Aortic smooth muscle cell (primary cell): Measurements from ENCODE around the gene NSRP1. TPM values are rescaled to one million over a fixed set of nuclear protein-coding genes. Genes with fewer than 3 reads are reported as not detected.

ENCODE experiments used
- total RNA-seq: library from RNA; depleted of rRNA; stranded (reverse); fragments of >200 nt; gene quantifications from 2 replicates; pipeline ENCODE4 v1.2.3, GENCODE V29; 2014

Gene NSRP1, protein sequence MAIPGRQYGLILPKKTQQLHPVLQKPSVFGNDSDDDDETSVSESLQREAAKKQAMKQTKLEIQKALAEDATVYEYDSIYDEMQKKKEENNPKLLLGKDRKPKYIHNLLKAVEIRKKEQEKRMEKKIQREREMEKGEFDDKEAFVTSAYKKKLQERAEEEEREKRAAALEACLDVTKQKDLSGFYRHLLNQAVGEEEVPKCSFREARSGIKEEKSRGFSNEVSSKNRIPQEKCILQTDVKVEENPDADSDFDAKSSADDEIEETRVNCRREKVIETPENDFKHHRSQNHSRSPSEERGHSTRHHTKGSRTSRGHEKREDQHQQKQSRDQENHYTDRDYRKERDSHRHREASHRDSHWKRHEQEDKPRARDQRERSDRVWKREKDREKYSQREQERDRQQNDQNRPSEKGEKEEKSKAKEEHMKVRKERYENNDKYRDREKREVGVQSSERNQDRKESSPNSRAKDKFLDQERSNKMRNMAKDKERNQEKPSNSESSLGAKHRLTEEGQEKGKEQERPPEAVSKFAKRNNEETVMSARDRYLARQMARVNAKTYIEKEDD
- total RNA-seq, result 11.6 and 13.9 TPM in 2 replicates

DNA sequence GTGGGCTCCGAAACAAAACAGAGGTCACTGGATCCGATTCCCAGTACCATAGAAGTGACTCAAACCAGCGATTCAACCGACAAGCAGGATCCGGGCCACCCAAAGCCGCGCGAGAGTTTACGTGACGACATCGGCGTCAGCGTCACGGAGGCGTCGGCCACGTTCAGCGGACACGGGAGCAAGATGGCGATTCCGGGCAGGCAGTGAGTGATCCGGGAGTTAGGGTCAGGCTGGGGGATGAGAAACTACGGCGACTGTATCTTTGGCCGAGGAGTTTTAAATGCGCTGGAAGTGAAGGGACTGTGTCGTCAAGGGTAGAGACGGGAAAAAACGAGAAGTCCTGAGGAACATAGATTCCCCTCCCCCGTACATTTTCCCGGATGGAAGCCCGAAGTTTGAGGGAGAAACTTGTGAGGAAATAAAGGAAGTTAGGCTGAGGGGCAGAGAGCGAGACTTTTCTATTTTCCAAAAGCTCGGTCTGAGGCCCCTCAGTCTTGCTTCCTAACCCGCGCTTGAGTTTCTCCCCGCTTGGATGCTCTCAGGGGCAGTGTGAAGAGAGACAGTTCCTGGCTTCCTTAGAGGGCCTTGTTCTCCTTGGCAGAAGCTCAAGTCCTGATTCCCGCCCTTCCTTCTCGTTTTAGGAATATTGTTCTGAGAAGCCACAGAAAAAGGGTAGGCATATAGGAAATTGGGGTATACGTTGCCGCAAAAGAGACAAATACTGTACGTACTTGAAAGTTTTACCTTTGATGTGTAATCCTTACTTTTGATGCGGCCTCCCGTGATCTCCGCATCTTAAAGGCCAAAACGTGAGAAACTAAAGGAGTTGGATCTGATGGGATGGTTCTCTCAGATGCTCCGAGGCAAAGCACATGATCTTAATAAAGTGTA, at the start of gene NSRP1:
Gene NSRP1 (plus strand): TSS at position 156 of the 891 bp plus-strand sequence. CDS start 28 bp downstream, at position 184.

DNA sequence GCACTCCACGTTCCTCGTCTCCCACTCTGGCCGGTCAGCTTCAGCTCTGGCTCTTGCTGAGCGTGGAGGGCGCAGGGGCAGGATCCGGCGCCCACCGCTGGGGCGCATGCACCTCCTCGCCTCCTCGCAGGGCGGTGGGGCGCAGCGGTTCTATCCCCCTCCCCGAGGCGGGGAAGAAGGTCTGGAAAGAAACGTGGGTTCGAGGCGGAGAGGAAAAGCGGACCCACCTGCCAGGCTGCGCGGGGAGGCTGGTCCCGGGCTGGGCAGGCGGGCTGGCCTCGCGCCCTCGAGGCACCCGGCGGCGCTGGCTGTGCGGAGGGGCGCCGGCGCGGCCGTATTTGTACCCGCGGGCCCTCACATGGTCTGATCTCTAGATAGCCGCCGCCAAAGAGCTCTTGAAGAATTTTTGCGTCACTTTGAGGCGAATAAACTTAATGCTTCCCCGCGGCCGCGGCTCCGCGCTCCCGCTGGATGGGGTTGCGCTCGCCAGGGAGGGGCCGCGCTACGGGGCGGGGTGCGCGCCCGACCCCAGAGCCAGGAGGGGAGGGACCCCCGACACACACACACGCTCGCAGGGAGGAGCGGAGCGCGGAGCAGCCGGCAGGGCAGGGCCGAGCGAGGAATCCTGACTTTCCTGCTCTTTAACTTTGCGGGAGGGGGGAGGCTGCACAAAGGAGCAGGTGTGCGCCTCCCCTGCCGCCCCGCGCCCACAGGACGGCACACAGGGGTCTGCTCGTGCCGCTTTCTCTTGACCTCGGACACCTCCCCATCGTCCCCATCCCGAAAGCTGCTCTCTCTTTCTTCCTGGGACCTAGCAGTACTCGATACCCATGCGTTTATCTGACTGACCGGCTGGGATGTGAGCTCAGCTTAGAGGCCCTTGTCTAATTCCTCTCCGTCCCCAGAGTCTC, 119.0 kb downstream of the NSRP1 start, which contains the start of gene SLC6A4:
Gene SLC6A4 (minus strand): TSS at position 312 of the 911 bp plus-strand sequence. CDS start 13,739 bp downstream, outside the sequence.

Other genes starting within 250 kb of the NSRP1 start
- gene SSH2, start 186.6 kb upstream of the NSRP1 start, total RNA-seq, result 5.5 and 7.8 TPM in 2 replicates
- gene EFCAB5, start 175.2 kb upstream of the NSRP1 start, total RNA-seq, result 0.19 and 0.92 TPM in 2 replicates
- 0.40 and 1.6 TPM in 2 replicates for gene SLC6A4, start 118.9 kb downstream of the NSRP1 start, total RNA-seq
- 26.8 and 33.9 TPM in 2 replicates for gene BLMH, start 175.1 kb downstream of the NSRP1 start, total RNA-seq
- gene TMIGD1, start 217.2 kb downstream of the NSRP1 start, total RNA-seq, result not detected in 2 replicates